Measurements from ENCODE around the gene DENND1A.

DENND1A gene

GRCh38 chr9:123798195-123798594 lies 131.7 kb downstream of the DENND1A start:
- TF ChIP-seq GATA2 (IDR thresholded peaks at IDR 0.05; ENCODE audit: low read depth, low read length) (no peak), GATA3 (IDR thresholded peaks at IDR 0.05; ENCODE audit: low read depth, low read length) (no peak)

GRCh38 chr9:123796618-123797484 lies 133.1 kb downstream of the DENND1A start:
- TF ChIP-seq GATA2 (IDR thresholded peaks at IDR 0.05; ENCODE audit: low read depth, low read length) (no peak), GATA3 (IDR thresholded peaks at IDR 0.05; ENCODE audit: low read depth, low read length) (peak; percentile 61)

GRCh38 chr9:123796094-123796493 lies 133.8 kb downstream of the DENND1A start:
- no peak for TF ChIP-seq GATA2 (IDR thresholded peaks at IDR 0.05; ENCODE audit: low read depth, low read length)
- TF ChIP-seq GATA3 (IDR thresholded peaks at IDR 0.05; ENCODE audit: low read depth, low read length) = no peak

- TF ChIP-seq GATA2 (IDR thresholded peaks at IDR 0.05; ENCODE audit: low read depth, low read length) (no peak), GATA3 (IDR thresholded peaks at IDR 0.05; ENCODE audit: low read depth, low read length) (no peak)
These were observed 134.6 kb downstream of the DENND1A start for GRCh38 chr9:123795336-123795735.

DNA sequence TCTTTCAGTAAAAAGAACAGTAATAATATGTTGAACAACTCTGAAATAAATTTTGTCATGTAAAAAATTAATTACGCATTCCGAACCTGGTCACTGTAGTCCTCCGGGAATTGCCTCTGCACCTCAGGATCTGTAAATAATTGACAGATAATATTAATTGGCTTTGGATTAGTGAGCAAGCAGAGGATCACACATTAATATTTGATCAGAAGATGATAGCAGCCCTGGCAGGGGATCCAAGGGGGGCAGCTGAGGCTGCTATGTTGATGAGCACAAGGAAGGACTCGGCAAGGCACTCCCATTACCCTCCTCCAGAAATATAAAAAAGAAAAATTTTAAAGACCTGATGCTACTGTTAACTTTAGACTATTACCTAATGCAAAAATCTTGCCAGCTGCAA lies 137.4 kb downstream of the DENND1A start:
- TF ChIP-seq GATA2 (IDR thresholded peaks at IDR 0.05; ENCODE audit: low read depth, low read length) (no peak), GATA3 (IDR thresholded peaks at IDR 0.05; ENCODE audit: low read depth, low read length) (no peak)

DNA sequence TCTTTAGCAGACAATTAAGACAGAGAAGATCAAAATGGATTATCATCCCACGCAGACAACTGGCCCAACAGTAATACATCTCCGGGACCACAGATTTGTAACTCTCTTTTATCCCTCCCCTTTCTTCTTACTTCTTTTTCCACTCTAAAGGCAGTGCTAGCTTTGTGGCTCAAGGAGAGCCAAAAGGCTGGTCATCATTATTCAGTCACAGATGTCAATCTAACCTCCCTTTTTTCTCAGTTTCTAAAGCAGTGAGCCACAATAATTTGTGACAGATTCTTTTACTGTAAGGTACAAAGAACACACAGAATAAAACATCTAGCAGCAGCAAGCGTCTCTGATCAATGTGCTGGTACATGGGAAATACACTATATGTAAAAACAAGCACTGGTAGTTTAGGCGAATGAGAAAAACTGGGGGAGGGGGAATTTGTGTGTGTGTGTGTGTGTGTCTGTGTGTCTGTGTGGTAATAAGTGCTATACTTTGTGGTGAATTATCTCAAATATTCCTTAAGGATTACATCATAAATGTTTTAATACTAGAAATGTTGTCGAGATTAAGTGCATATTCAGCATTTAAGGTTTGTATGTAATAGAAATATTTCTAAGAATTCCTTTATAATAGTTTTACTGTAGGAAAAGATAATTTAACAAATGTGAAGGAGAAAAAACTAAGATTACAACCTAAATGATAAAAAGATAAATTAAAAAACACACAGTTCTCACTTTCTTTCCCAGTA lies 140.2 kb downstream of the DENND1A start:
- TF ChIP-seq GATA2 (IDR thresholded peaks at IDR 0.05; ENCODE audit: low read depth, low read length) (no peak), GATA3 (IDR thresholded peaks at IDR 0.05; ENCODE audit: low read depth, low read length) (no peak)

- TF ChIP-seq GATA2 (IDR thresholded peaks at IDR 0.05; ENCODE audit: low read depth, low read length) (no peak), GATA3 (IDR thresholded peaks at IDR 0.05; ENCODE audit: low read depth, low read length) (no peak)
These were observed 142.5 kb downstream of the DENND1A start for GRCh38 chr9:123787416-123787815.

DNA sequence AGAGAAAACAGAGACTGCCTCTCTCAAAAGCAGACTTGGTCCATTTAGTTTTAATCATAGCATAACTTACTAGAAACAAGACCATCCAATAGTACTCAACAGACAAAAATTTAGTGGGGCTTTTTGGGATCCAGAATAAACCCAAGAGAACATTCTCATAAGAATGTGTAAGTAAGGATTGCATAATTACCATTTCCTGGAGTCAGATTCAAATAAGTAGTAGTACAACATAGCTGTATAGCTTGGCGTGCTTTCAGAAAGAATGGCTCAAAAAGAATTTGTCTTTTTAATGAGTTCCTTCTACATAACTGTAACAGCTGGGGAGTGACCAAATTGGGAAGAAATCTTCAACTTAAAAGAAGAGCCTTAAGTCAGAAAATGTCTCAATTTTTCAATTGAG lies 145.4 kb downstream of the DENND1A start:
- TF ChIP-seq GATA3 (IDR thresholded peaks at IDR 0.05; ENCODE audit: low read depth, low read length) (no peak), GATA2 (IDR thresholded peaks at IDR 0.05; ENCODE audit: low read depth, low read length) (no peak)

GRCh38 chr9:123778232-123778902 lies 151.6 kb downstream of the DENND1A start:
- TF ChIP-seq GATA3 (IDR thresholded peaks at IDR 0.05; ENCODE audit: low read depth, low read length) = no peak

GRCh38 chr9:123776708-123777537 lies 153.0 kb downstream of the DENND1A start:
- no peak for TF ChIP-seq GATA3 (IDR thresholded peaks at IDR 0.05; ENCODE audit: low read depth, low read length)
- no peak for TF ChIP-seq GATA2 (IDR thresholded peaks at IDR 0.05; ENCODE audit: low read depth, low read length)

- TF ChIP-seq GATA3 (IDR thresholded peaks at IDR 0.05; ENCODE audit: low read depth, low read length) = no peak
- no peak for TF ChIP-seq GATA2 (IDR thresholded peaks at IDR 0.05; ENCODE audit: low read depth, low read length)
These were observed 154.3 kb downstream of the DENND1A start for GRCh38 chr9:123775289-123776284.

- TF ChIP-seq GATA2 (IDR thresholded peaks at IDR 0.05; ENCODE audit: low read depth, low read length) (no peak), GATA3 (IDR thresholded peaks at IDR 0.05; ENCODE audit: low read depth, low read length) (no peak)
These were observed 156.1 kb downstream of the DENND1A start for GRCh38 chr9:123773783-123774182.

All from SH-SY5Y (cell line).